Ascending aorta (tissue), 2 donors: ENCODE data around the gene RECQL5. TPM values are rescaled to one million over a fixed set of nuclear protein-coding genes. Genes with fewer than 3 reads are reported as not detected.

Experiments used
- DNase-seq, 2 donors: peaks; one replicate each; pipeline ENCODE4 v3.0.0-alpha.2; 2019; ENCODE audit warnings: low spot score in 2 of 2
- H3K27ac ChIP-seq, 2 donors: fragments of 200-600 bp; sonication (generic); one replicate each; pipeline ENCODE4 v1.5.1; 2016 to 2017; ENCODE audit warnings: mild to moderate bottlenecking in 1 of 2
- H3K27me3 ChIP-seq: fragments of 200-600 bp; sonication (generic); one replicate; pipeline ENCODE4 v1.5.1; 2017
- H3K36me3 ChIP-seq, 2 donors: fragments of 200-600 bp; sonication (generic); one replicate each; pipeline ENCODE4 v1.5.1; 2016
- H3K4me1 ChIP-seq, 2 donors: fragments of 200-600 bp; sonication (generic); one replicate each; pipeline ENCODE4 v1.5.1; 2016 to 2017; ENCODE audit warnings: mild to moderate bottlenecking in 1 of 2
- H3K4me3 ChIP-seq, 2 donors: fragments of 200-600 bp; sonication (generic); one replicate each; pipeline ENCODE4 v1.5.1; 2016 to 2017; ENCODE audit warnings: mild to moderate bottlenecking in 1 of 2
- H3K9me3 ChIP-seq, 2 donors: fragments of 200-600 bp; sonication (generic); one replicate each; pipeline ENCODE4 v1.5.1; 2016
- CTCF ChIP-seq, 3 experiments: fragments of 200-600 bp in 2 of 3; fragments of 450-650 bp in 1 of 3; sonication (generic) in 2 of 3; IDR thresholded peaks; one replicate each; pipeline ENCODE4 v1.5.1; 2016 to 2019; ENCODE audit warnings: antibody characterized with exemption in 3 of 3, mild to moderate bottlenecking in 1 of 3, moderate library complexity in 1 of 3
- intact Hi-C: fragments of 100-400 bp; cut with DNase I; formaldehyde crosslinking; loops from one replicate; pipeline ENCODE4 v1.15.1; 2023
- total RNA-seq: library from RNA; depleted of rRNA; stranded (reverse); fragments of >200 nt; gene quantifications from one replicate; pipeline ENCODE4 v1.1.0, GENCODE V29; 2016

RECQL5 gene
- total RNA-seq, 1 donor from 2014 or later: 7.6 TPM

GRCh38 chr17:75645889-75646637 lies 20.9 kb downstream of the RECQL5 start:
- H3K4me1 ChIP-seq: no peaks in the 10 kb centered on the region
- H3K27me3 ChIP-seq: no peaks in the 10 kb centered on the region
- no peak overlapping the region for H3K4me3 ChIP-seq
- DNase-seq: peak in 1 of 2 donors; percentile 9
- peak overlapping the region in 1 of 2 donors; percentile 26 for H3K27ac ChIP-seq
- intact Hi-C loops: no loop called here
- H3K9me3 ChIP-seq: no peaks in the 10 kb centered on the region
- TF ChIP-seq CTCF (IDR thresholded peaks at IDR 0.05): no peak
- peaks cover 16 to 32% of the 10 kb centered on the region in 2 donors for H3K36me3 ChIP-seq

GRCh38 chr17:75645501-75645888 lies 21.5 kb downstream of the RECQL5 start:
- Histone ChIP-seq H3K27ac (no peak overlapping the region), H3K4me3 (no peak overlapping the region), H3K36me3 (peaks cover 11 to 28% of the 10 kb centered on the region in 2 donors), H3K9me3 (no peaks in the 10 kb centered on the region), H3K4me1 (no peaks in the 10 kb centered on the region), H3K27me3 (no peaks in the 10 kb centered on the region)
- intact Hi-C loops: no loop called here
- TF ChIP-seq CTCF (IDR thresholded peaks at IDR 0.05): no peak
- DNase-seq: peak in 1 of 2 donors; percentile 6

- intact Hi-C loops: no loop called here
- Histone ChIP-seq H3K9me3 (no peaks in the 10 kb centered on the region), H3K4me1 (no peaks in the 10 kb centered on the region), H3K27ac (no peak overlapping the region), H3K36me3 (peaks cover 7 to 15% of the 10 kb centered on the region in 2 donors), H3K27me3 (no peaks in the 10 kb centered on the region), H3K4me3 (no peak overlapping the region)
- DNase-seq: no peak
- TF ChIP-seq CTCF (IDR thresholded peaks at IDR 0.05): no peak
These were observed 23.3 kb downstream of the RECQL5 start for GRCh38 chr17:75643643-75644017.

GRCh38 chr17:75642784-75643642 lies 23.9 kb downstream of the RECQL5 start:
- H3K4me3 ChIP-seq: no peak overlapping the region
- no peak for DNase-seq
- H3K36me3 ChIP-seq: peaks cover 4 to 11% of the 10 kb centered on the region in 2 donors
- TF ChIP-seq CTCF (IDR thresholded peaks at IDR 0.05): no peak
- H3K4me1 ChIP-seq: no peaks in the 10 kb centered on the region
- intact Hi-C loops: no loop called here
- no peak overlapping the region for H3K27ac ChIP-seq
- H3K9me3 ChIP-seq: no peaks in the 10 kb centered on the region
- no peaks in the 10 kb centered on the region for H3K27me3 ChIP-seq

- no peak overlapping the region for H3K27ac ChIP-seq
- no peaks in the 10 kb centered on the region for H3K9me3 ChIP-seq
- no peak for DNase-seq
- no peaks in the 10 kb centered on the region for H3K27me3 ChIP-seq
- intact Hi-C loops: no loop called here
- TF ChIP-seq CTCF (IDR thresholded peaks at IDR 0.05): no peak
- no peak overlapping the region for H3K4me3 ChIP-seq
- no peaks in the 10 kb centered on the region for H3K4me1 ChIP-seq
- H3K36me3 ChIP-seq: peaks cover 3 to 5% of the 10 kb centered on the region in 2 donors
These were observed 24.7 kb downstream of the RECQL5 start for GRCh38 chr17:75642182-75642783.
